Left renal cortex interstitium (tissue), 4 donors: ENCODE measurements around the gene MAP4. TPM values are rescaled to one million over a fixed set of nuclear protein-coding genes. Genes with fewer than 3 reads are reported as not detected.
"Not testable (repeated sequence)": the region's sequence is repeated elsewhere in the genome, so short reads cannot be mapped to it uniquely, and the experiment has no call there.

Source experiments
- DNase-seq, 4 donors: peaks; one replicate each; pipeline ENCODE4 v3.0.0-alpha.2; 2013; ENCODE audit warnings: low read depth in 4 of 4, low spot score in 2 of 4, missing footprints in 1 of 4
- polyA plus RNA-seq, 4 donors: library from polyadenylated mRNA; unstranded; fragments of 120-200 nt; gene quantifications; one replicate each; pipeline ENCODE4 v1.2.1, GENCODE V29; 2013; ENCODE audit not compliant: insufficient read length in 4 of 4

MAP4 gene
- 100 to 1,000 TPM; 165 to 180 (median 176) TPM for polyA plus RNA-seq

- no peak for DNase-seq
Observed at GRCh38 chr3:48016301-48016973, at the start of gene MAP4. Gene MAP4 (minus strand): TSS chr3:48016416. CDS start chr3:47998860, 17,556 bp downstream.

- DNase-seq = no peak
Observed at GRCh38 chr3:48065035-48065434, 48.8 kb upstream of the MAP4 start.

- peak in 1 of 4 donors; percentile 33 for DNase-seq
Observed at GRCh38 chr3:48064292-48064829, 48.1 kb upstream of the MAP4 start.

GRCh38 chr3:48061586-48061985, 45.4 kb upstream of the MAP4 start:
- not testable (repeated sequence) for DNase-seq

- DNase-seq = no peak
Observed at GRCh38 chr3:48058091-48058490, 41.9 kb upstream of the MAP4 start.

- no peak for DNase-seq
Observed at GRCh38 chr3:48057521-48057920, 41.3 kb upstream of the MAP4 start.

- no peak for DNase-seq
Observed at GRCh38 chr3:48047841-48048464, 31.7 kb upstream of the MAP4 start.

- no peak for DNase-seq
Observed at GRCh38 chr3:48042071-48042760, 26.0 kb upstream of the MAP4 start.

GRCh38 chr3:48039487-48040190, 23.4 kb upstream of the MAP4 start:
- no peak for DNase-seq

- no peak for DNase-seq
Observed at GRCh38 chr3:48038971-48039481, 22.8 kb upstream of the MAP4 start.

GRCh38 chr3:48034000-48034516, 17.8 kb upstream of the MAP4 start:
- DNase-seq = no peak

- no peak for DNase-seq
Observed at GRCh38 chr3:48030188-48030587, 14.0 kb upstream of the MAP4 start.

GRCh38 chr3:48026951-48027908, 11.0 kb upstream of the MAP4 start:
- DNase-seq = no peak

GRCh38 chr3:48026098-48026497, 9.9 kb upstream of the MAP4 start:
- no peak for DNase-seq

- DNase-seq = no peak
Observed at GRCh38 chr3:48024401-48024800, 8.2 kb upstream of the MAP4 start.

- no peak for DNase-seq
Observed at GRCh38 chr3:48023377-48023776, 7.2 kb upstream of the MAP4 start.

- DNase-seq = no peak
Observed at GRCh38 chr3:48022178-48022577, 6.0 kb upstream of the MAP4 start.

GRCh38 chr3:48018841-48019240, 2.6 kb upstream of the MAP4 start:
- DNase-seq = no peak
